Measurements from ENCODE around the gene ZMYND8. TPM values are rescaled to one million over a fixed set of nuclear protein-coding genes. Genes with fewer than 3 reads are reported as not detected.
"Not testable (repeated sequence)": the region's sequence is repeated elsewhere in the genome, so short reads cannot be mapped to it uniquely, and the experiment has no call there.

ZMYND8 gene
- total RNA-seq, 1 experiment from 2014 or later, result 10.2 TPM

GRCh38 chr20:47191074-47191673 lies 165.3 kb downstream of the ZMYND8 start:
- DNase-seq, result no peak
- Histone ChIP-seq H3K27me3 (no peaks in the 10 kb centered on the region), H3K4me3 (no peak overlapping the region), H3K9me3 (no peaks in the 10 kb centered on the region), H3K36me3 (peaks cover 15% of the 10 kb centered on the region)

- Histone ChIP-seq H3K27me3 (no peaks in the 10 kb centered on the region), H3K4me3 (no peak overlapping the region), H3K9me3 (no peaks in the 10 kb centered on the region), H3K36me3 (peaks cover 17% of the 10 kb centered on the region)
- DNase-seq, result no peak
Observed at GRCh38 chr20:47189060-47189459, 167.4 kb downstream of the ZMYND8 start.

GRCh38 chr20:47188540-47188939 lies 168.0 kb downstream of the ZMYND8 start:
- H3K4me3 ChIP-seq, result no peak overlapping the region
- DNase-seq, result no peak
- H3K9me3 ChIP-seq, result no peaks in the 10 kb centered on the region
- H3K27me3 ChIP-seq, result no peaks in the 10 kb centered on the region
- H3K36me3 ChIP-seq, result peaks cover 17% of the 10 kb centered on the region

GRCh38 chr20:47187450-47188195 lies 168.9 kb downstream of the ZMYND8 start:
- Histone ChIP-seq H3K4me3 (no peak overlapping the region), H3K27me3 (no peaks in the 10 kb centered on the region), H3K9me3 (no peaks in the 10 kb centered on the region), H3K36me3 (peaks cover 26% of the 10 kb centered on the region)
- DNase-seq, result no peak

GRCh38 chr20:47183367-47183766 lies 173.1 kb downstream of the ZMYND8 start:
- Histone ChIP-seq H3K9me3 (peaks cover 2% of the 10 kb centered on the region; the same call in 1 of the 2 replicates), H3K27me3 (no peaks in the 10 kb centered on the region), H3K36me3 (peaks cover 40% of the 10 kb centered on the region), H3K4me3 (no peak overlapping the region)
- no peak for DNase-seq

GRCh38 chr20:47181056-47181862 lies 175.2 kb downstream of the ZMYND8 start:
- DNase-seq, result peak; percentile 88
- Histone ChIP-seq H3K9me3 (peaks cover 2% of the 10 kb centered on the region; the same call in 1 of the 2 replicates), H3K27me3 (no peaks in the 10 kb centered on the region), H3K4me3 (no peak overlapping the region), H3K36me3 (peaks cover 26% of the 10 kb centered on the region)

GRCh38 chr20:47179267-47179666 lies 177.2 kb downstream of the ZMYND8 start:
- H3K36me3 ChIP-seq, result peaks cover 24% of the 10 kb centered on the region

GRCh38 chr20:47178851-47179250 lies 177.6 kb downstream of the ZMYND8 start:
- peaks cover 2% of the 10 kb centered on the region; the same call in 1 of the 2 replicates for H3K9me3 ChIP-seq
- no peak overlapping the region for H3K4me3 ChIP-seq
- DNase-seq, result no peak
- H3K36me3 ChIP-seq, result peaks cover 28% of the 10 kb centered on the region
- no peaks in the 10 kb centered on the region for H3K27me3 ChIP-seq

More at GRCh38 chr20:47179267-47179666, 177.2 kb downstream of the ZMYND8 start:
- H3K4me3 ChIP-seq, result no peak overlapping the region
- H3K27me3 ChIP-seq, result no peaks in the 10 kb centered on the region
- DNase-seq, result no peak
- peaks cover 2% of the 10 kb centered on the region; the same call in 1 of the 2 replicates for H3K9me3 ChIP-seq

GRCh38 chr20:47178277-47178676 lies 178.2 kb downstream of the ZMYND8 start:
- H3K4me3 ChIP-seq, result no peak overlapping the region
- H3K9me3 ChIP-seq, result peaks cover 2% of the 10 kb centered on the region; the same call in 1 of the 2 replicates
- DNase-seq, result no peak

GRCh38 chr20:47176217-47176616 lies 180.3 kb downstream of the ZMYND8 start:
- H3K9me3 ChIP-seq, result not testable (repeated sequence)

More at GRCh38 chr20:47178277-47178676, 178.2 kb downstream of the ZMYND8 start:
- no peaks in the 10 kb centered on the region for H3K27me3 ChIP-seq
- H3K36me3 ChIP-seq, result peaks cover 28% of the 10 kb centered on the region

GRCh38 chr20:47175493-47175892 lies 181.0 kb downstream of the ZMYND8 start:
- Histone ChIP-seq H3K27me3 (no peaks in the 10 kb centered on the region), H3K36me3 (peaks cover 20% of the 10 kb centered on the region), H3K9me3 (no peaks in the 10 kb centered on the region), H3K4me3 (no peak overlapping the region)
- no peak for DNase-seq

More at GRCh38 chr20:47176217-47176616, 180.3 kb downstream of the ZMYND8 start:
- not testable (repeated sequence) for H3K27me3 ChIP-seq, H3K4me3 ChIP-seq, DNase-seq
- peaks cover 27% of the 10 kb centered on the region for H3K36me3 ChIP-seq

GRCh38 chr20:47174456-47175243 lies 181.8 kb downstream of the ZMYND8 start:
- Histone ChIP-seq H3K36me3 (peaks cover 16% of the 10 kb centered on the region), H3K27me3 (no peaks in the 10 kb centered on the region), H3K4me3 (no peak overlapping the region), H3K9me3 (no peaks in the 10 kb centered on the region)
- DNase-seq, result no peak

- Histone ChIP-seq H3K36me3 (peaks cover 16% of the 10 kb centered on the region), H3K27me3 (no peaks in the 10 kb centered on the region), H3K4me3 (no peak overlapping the region), H3K9me3 (no peaks in the 10 kb centered on the region)
- DNase-seq, result no peak
Observed at GRCh38 chr20:47173596-47174216, 182.8 kb downstream of the ZMYND8 start.

- no peak for DNase-seq
- no peaks in the 10 kb centered on the region for H3K27me3 ChIP-seq
- peaks cover 16% of the 10 kb centered on the region for H3K36me3 ChIP-seq
Observed at GRCh38 chr20:47172579-47172978, 183.9 kb downstream of the ZMYND8 start.

GRCh38 chr20:47167846-47168245 lies 188.7 kb downstream of the ZMYND8 start:
- Histone ChIP-seq H3K9me3 (no peaks in the 10 kb centered on the region), H3K36me3 (peaks cover 10% of the 10 kb centered on the region), H3K27me3 (no peaks in the 10 kb centered on the region), H3K4me3 (no peak overlapping the region)
- no peak for DNase-seq

More at GRCh38 chr20:47172579-47172978, 183.9 kb downstream of the ZMYND8 start:
- no peak overlapping the region for H3K4me3 ChIP-seq
- H3K9me3 ChIP-seq, result no peaks in the 10 kb centered on the region

GRCh38 chr20:47165376-47165865 lies 191.1 kb downstream of the ZMYND8 start:
- DNase-seq, result no peak
- H3K9me3 ChIP-seq, result no peaks in the 10 kb centered on the region
- H3K36me3 ChIP-seq, result peaks cover 6% of the 10 kb centered on the region
- no peak overlapping the region for H3K4me3 ChIP-seq
- no peaks in the 10 kb centered on the region for H3K27me3 ChIP-seq
